Activated CD4-positive, alpha-beta T cell treated with anti-CD3 and anti-CD28 coated beads, Interleukin-2, amount 10 ng/mL, durations not matched to agents 7 days and 5 days (primary cell): ENCODE measurements around the gene A1BG. TPM values are rescaled to one million over a fixed set of nuclear protein-coding genes. Genes with fewer than 3 reads are reported as not detected.

ENCODE experiments used
- CTCF ChIA-PET: fragments of 350-600 bp; sonication (Branson Sonifier 250); formaldehyde crosslinking; loops from one replicate; lab custom pipeline; 2021; ENCODE audit warnings: antibody characterized with exemption; lab: Charles Lee
- POLR2A ChIA-PET: fragments of 350-600 bp; sonication (Branson Sonifier 250); formaldehyde crosslinking; loops from one replicate; lab custom pipeline; 2021; ENCODE audit warnings: antibody characterized with exemption; lab: Charles Lee
- DNase-seq: peaks from one replicate; pipeline ENCODE4 v3.0.0-alpha.2; 2020
- H3K27ac Mint-ChIP-seq: one replicate; pipeline ENCODE4 v1.8.0; 2021; ENCODE audit warnings: mild to moderate bottlenecking, moderate library complexity, mixed read lengths
- H3K27me3 Mint-ChIP-seq: one replicate; pipeline ENCODE4 v1.8.0; 2021; ENCODE audit warnings: mixed read lengths
- H3K36me3 Mint-ChIP-seq: one replicate; pipeline ENCODE4 v1.8.0; 2021; ENCODE audit warnings: low read depth, mixed read lengths
- H3K4me1 Mint-ChIP-seq: one replicate; pipeline ENCODE4 v1.8.0; 2021; ENCODE audit warnings: mixed read lengths
- H3K4me3 Mint-ChIP-seq: one replicate; pipeline ENCODE4 v1.8.0; 2021; ENCODE audit warnings: mild to moderate bottlenecking, moderate library complexity, mixed read lengths
- H3K9me3 Mint-ChIP-seq: one replicate; pipeline ENCODE4 v1.8.0; 2021; ENCODE audit warnings: mixed read lengths
- total RNA-seq, 2 experiments: library from RNA; stranded (reverse); gene quantifications; one replicate each; pipeline ENCODE4 v1.2.3, GENCODE V29; 2021

The A1BG gene
- total RNA-seq, 2 experiments from 2014 or later = 2.0 to 4.5 TPM

DNA sequence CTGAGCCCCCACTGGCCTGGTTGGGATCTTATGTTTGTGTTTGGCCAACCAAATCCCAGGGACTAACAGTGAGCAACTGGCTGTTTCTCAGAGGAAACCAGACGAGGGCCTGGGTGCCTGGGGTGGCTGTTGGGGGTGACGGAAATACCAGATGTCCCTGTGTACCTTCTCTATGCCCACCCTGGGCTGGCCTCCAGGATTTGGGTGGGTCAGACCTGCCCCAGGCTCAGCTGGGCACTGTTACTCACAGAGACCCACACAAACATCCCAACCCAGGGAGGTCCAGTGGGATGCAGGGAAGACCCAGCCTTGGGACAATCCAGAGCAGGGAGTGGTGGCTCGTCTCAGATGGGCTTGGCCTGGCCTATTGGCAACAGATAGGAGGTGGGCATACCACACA is 17.7 kb downstream of the A1BG start:
- DNase-seq = no peak
- H3K27me3 Mint-ChIP-seq = no peaks in the 10 kb centered on the region
- H3K4me1 Mint-ChIP-seq = peaks cover 3% of the 10 kb centered on the region
- peaks cover 45% of the 10 kb centered on the region for H3K36me3 Mint-ChIP-seq
- no peak overlapping the region for H3K4me3 Mint-ChIP-seq
- ChIA-PET POLR2A (no interaction called here), CTCF (interaction anchor here (0.6 to 1.9 kb wide), 2 partner anchors 10 to 113 kb away, joined by 3 to 5 read pairs; no protein-coding TSS in a partner anchor)
- no peak overlapping the region for H3K27ac Mint-ChIP-seq
- H3K9me3 Mint-ChIP-seq = peaks cover 13% of the 10 kb centered on the region

DNA sequence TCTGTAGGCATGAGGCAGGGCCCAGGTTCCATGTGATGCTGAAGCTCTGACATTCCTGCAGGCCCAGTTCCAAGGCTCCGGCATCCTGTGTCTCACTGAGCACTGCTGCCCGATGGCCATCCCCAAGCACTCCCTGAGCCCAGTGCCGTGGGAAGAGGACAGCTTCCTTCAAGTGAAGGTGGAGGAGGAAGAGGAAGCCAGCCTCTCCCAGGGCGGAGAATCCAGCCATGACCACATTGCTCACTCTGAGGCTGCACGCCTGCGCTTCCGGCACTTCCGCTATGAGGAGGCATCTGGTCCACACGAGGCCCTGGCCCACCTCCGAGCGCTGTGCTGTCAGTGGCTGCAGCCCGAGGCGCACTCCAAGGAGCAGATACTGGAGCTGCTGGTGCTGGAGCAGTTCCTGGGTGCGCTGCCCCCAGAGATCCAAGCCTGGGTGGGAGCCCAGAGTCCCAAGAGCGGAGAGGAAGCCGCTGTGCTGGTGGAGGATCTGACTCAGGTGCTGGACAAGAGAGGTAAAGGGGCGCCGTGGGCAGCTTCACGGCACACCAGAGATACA is 18.5 kb downstream of the A1BG start:
- peaks cover 39% of the 10 kb centered on the region for H3K36me3 Mint-ChIP-seq
- H3K27ac Mint-ChIP-seq = no peak overlapping the region
- peaks cover 1% of the 10 kb centered on the region for H3K4me1 Mint-ChIP-seq
- H3K9me3 Mint-ChIP-seq = peaks cover 10% of the 10 kb centered on the region
- POLR2A ChIA-PET = no interaction called here
- CTCF ChIA-PET = no interaction called here
- DNase-seq = no peak
- H3K27me3 Mint-ChIP-seq = no peaks in the 10 kb centered on the region
- H3K4me3 Mint-ChIP-seq = no peak overlapping the region

DNA sequence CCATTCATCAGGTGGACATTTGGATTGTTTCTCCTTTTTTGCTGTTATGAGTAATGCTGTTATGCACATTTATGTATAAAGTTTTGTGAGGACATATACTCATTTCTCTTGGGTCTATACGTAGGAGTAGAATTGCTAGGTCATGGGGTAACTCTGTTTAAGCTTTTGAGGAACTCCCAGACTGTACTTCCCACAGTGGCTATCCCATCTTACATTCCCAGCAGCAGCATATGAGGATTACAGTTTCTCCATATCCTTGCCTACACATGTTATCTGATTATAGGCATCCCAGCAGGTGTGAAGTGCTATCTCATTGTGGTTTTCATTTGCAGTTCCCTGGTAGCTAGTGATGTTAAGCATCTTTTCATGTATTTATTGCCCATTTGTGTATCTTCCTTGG is 20.6 kb downstream of the A1BG start:
- DNase-seq = no peak
- H3K4me3 Mint-ChIP-seq = no peak overlapping the region
- CTCF ChIA-PET = interaction anchor here (0.6 to 1.6 kb wide), 2 partner anchors 23 to 172 kb away, joined by 3 read pairs; no protein-coding TSS in a partner anchor
- POLR2A ChIA-PET = no interaction called here
- peaks cover 20% of the 10 kb centered on the region for H3K36me3 Mint-ChIP-seq
- no peak overlapping the region for H3K27ac Mint-ChIP-seq
- no peaks in the 10 kb centered on the region for H3K9me3 Mint-ChIP-seq
- no peaks in the 10 kb centered on the region for H3K27me3 Mint-ChIP-seq
- H3K4me1 Mint-ChIP-seq = no peaks in the 10 kb centered on the region

DNA sequence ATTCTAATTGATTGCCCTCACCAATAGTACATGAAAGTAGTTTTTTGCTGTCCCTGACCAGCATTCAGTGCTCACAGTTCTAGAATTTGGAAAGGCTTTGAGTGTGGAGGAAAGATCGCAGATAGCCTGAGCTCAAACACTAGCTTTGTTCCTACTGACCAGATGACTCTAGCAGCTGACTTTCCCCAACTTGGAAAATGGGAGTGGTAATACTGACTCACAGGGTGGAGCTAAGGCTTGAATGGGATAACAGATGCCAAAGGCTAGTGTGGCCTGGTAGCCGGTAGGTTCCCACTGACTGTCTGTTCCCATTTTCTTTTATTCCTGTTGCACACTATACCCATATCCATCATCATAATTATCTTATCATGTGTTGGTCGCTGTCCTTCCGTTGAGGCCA is 22.8 kb downstream of the A1BG start:
- H3K9me3 Mint-ChIP-seq = no peaks in the 10 kb centered on the region
- H3K27me3 Mint-ChIP-seq = no peaks in the 10 kb centered on the region
- peaks cover 10% of the 10 kb centered on the region for H3K36me3 Mint-ChIP-seq
- DNase-seq = no peak
- no peak overlapping the region for H3K27ac Mint-ChIP-seq
- H3K4me3 Mint-ChIP-seq = no peak overlapping the region
- H3K4me1 Mint-ChIP-seq = no peaks in the 10 kb centered on the region
- ChIA-PET POLR2A (no interaction called here), CTCF (no interaction called here)

DNA sequence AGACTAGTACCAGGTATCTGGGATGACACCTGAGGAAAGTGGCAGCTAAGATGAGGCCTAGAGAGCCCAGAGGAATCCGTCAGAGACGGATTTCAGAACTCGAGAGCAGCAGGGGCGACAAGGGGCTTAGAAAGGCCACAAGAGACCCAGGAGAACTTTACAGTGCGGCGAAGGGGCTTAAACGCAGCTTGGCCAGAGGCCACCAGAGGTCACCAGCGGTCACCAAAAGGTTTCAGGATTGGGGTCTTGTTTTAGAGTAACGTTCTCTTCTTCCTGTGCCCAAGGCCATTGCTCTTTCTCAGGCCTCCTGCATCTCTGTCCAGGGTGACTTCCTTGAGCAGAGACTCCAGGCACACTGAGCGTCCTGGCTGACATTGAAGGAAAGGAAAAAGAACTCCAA is 24.3 kb downstream of the A1BG start:
- Mint-ChIP-seq H3K9me3 (no peaks in the 10 kb centered on the region), H3K27ac (no peak overlapping the region), H3K4me3 (no peak overlapping the region), H3K27me3 (no peaks in the 10 kb centered on the region), H3K4me1 (no peaks in the 10 kb centered on the region), H3K36me3 (no peaks in the 10 kb centered on the region)
- ChIA-PET CTCF (no interaction called here), POLR2A (no interaction called here)
- DNase-seq = no peak

DNA sequence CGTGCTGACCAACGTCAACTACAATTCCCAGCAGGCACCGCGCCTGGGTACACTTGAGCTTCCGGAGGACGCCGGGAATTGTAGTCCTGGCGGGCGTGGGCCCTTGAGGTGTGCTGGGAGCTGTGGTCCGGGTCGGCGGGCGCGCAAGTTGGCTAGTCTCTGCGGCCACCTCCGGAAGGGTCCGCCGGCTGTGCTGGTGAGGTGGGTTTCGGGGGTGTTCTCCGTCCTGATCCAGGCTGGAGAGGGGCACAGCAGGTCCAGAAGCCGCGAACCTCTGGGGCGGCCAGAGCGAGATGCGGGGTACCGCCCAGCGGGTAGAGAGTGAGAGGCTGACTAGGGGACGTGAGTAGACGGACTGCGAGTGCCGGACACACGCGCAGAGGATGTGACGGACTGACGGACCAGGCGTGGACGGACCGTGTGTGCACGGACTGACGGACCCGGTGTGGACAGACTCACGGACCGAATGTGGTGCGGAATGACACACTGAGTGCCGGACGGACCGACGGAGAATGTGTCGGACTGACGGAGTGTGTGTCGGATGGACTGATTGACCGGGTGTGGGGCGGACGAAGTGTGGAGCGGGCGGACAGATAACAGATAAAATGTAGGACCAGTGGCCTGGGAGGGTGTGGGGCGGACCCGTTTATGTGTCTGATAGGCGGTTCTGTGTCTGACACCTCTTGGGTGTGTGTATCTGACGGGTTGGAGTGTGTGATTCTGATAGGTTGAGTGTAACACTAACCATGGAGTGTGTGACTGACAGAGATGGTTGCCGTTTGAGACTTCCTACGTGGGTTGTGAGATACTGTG is 26.2 kb downstream of the A1BG start, which contains the start of gene ZSCAN22:
TSS of gene ZSCAN22 (plus strand) at position 81 of the 813 bp plus-strand sequence. CDS start 7,809 bp downstream, outside the sequence.
- Mint-ChIP-seq H3K9me3 (no peaks in the 10 kb centered on the region), H3K4me3 (no peak within 1 kb of the TSS), H3K36me3 (no peaks in the 10 kb centered on the region), H3K27me3 (no peaks in the 10 kb centered on the region), H3K27ac (no peak within 1 kb of the TSS), H3K4me1 (no peaks in the 10 kb centered on the region)
- DNase-seq = peak; percentile 93
- ChIA-PET CTCF (interaction anchor here (0.6 to 2.8 kb wide), 4 partner anchors 10 to 193 kb away, joined by 3 to 12 read pairs (median 4); partner anchors contain the start of gene ZBTB45), POLR2A (interaction anchor here (0.5 to 1.3 kb wide), 2 partner anchors 48 to 81 kb away, joined by 3 to 5 read pairs; partner anchors contain the start of gene ZNF584)

DNA sequence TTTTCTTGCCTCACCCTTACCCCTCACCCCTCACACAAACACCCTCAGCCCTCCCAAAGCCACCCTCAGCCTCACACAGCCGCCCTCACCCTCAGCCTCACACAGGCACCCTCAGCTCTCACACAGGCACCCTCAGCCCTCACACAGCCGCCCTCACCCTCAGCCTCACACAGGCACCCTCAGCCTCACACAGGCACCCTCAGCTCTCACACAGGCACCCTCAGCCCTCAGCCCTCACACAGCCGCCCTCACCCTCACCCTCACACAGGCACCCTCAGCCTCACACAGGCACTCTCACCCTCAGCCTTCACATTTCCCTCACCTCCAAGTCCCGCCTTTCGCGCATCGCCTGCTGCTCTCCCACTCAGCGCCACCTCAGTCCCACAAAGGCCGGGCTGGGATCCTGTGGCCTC is 26.8 kb downstream of the A1BG start:
- H3K27me3 Mint-ChIP-seq = no peaks in the 10 kb centered on the region
- H3K9me3 Mint-ChIP-seq = no peaks in the 10 kb centered on the region
- no peak overlapping the region for H3K27ac Mint-ChIP-seq
- no peak overlapping the region for H3K4me3 Mint-ChIP-seq
- ChIA-PET POLR2A (interaction anchor here (1.3 kb wide), 1 partner anchor 82 kb away, joined by 3 read pairs; the partner anchor contains the start of gene ZNF584), CTCF (interaction anchor here (0.6 to 2.8 kb wide), 4 partner anchors 9 to 193 kb away, joined by 3 to 12 read pairs (median 4); partner anchors contain the start of gene ZBTB45)
- no peaks in the 10 kb centered on the region for H3K4me1 Mint-ChIP-seq
- no peaks in the 10 kb centered on the region for H3K36me3 Mint-ChIP-seq
- DNase-seq = no peak

DNA sequence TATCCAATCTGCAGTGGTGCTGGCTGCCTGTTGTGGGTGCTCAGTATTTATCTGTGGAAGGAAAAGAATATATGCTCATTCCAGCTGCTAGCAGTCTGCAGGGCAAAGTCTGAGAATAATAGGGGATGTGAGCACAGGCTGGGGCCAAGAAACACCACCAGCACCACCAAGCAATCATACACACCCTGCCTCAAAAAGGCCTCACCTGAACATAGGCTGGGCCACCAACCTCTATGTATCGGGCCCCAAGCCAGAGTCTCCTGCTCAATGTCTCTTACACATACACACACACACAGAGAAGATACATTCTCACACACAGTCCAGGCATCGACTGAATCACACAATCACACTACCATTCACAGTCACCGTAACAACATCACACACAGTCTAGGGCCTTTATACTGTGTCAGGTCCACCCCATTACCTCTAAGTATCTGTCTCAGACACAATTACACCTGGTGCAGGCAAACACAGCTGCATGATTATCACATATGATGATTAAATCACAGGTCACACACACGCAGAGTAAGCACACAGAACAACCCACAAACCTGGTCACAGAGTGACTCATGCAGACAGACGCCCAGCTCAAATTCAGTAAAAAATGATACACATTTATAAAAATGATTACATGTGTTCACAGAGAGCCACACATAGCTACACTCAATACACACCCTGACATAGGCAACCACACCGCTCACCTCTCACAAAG is 27.8 kb downstream of the A1BG start:
- Mint-ChIP-seq H3K4me3 (no peak overlapping the region), H3K27ac (no peak overlapping the region), H3K4me1 (no peaks in the 10 kb centered on the region), H3K9me3 (no peaks in the 10 kb centered on the region), H3K36me3 (no peaks in the 10 kb centered on the region), H3K27me3 (no peaks in the 10 kb centered on the region)
- ChIA-PET CTCF (interaction anchor here (2.8 kb wide), 1 partner anchor 16 kb away, joined by 12 read pairs; no protein-coding TSS in a partner anchor), POLR2A (no interaction called here)
- no peak for DNase-seq

DNA sequence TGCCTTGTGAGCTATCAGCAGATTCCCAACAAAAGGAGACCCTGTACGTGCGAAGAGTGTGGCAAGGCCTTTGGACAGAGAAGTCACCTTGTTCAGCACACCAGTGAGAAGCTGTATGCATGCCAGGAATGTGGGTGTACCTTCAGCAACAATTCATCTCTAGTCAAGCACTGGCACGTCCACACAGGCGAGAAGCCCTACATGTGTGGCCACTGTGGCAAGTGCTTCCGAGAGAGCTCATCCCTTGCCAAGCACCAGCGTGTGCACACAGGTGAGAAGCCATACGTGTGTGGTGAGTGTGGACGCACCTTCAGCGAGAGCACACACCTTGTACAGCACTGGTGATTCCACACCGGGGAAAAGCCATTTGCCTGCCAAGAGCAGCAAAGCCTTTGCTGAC is 34.1 kb downstream of the A1BG start:
- CTCF ChIA-PET = interaction anchor here (1.0 to 1.3 kb wide), 2 partner anchors 13 to 195 kb away, joined by 3 to 4 read pairs; no protein-coding TSS in a partner anchor
- H3K9me3 Mint-ChIP-seq = peaks cover 5% of the 10 kb centered on the region
- no peak overlapping the region for H3K27ac Mint-ChIP-seq
- H3K4me3 Mint-ChIP-seq = no peak overlapping the region
- peaks cover 18% of the 10 kb centered on the region for H3K36me3 Mint-ChIP-seq
- H3K4me1 Mint-ChIP-seq = no peaks in the 10 kb centered on the region
- DNase-seq = no peak
- no peaks in the 10 kb centered on the region for H3K27me3 Mint-ChIP-seq
- POLR2A ChIA-PET = no interaction called here

DNA sequence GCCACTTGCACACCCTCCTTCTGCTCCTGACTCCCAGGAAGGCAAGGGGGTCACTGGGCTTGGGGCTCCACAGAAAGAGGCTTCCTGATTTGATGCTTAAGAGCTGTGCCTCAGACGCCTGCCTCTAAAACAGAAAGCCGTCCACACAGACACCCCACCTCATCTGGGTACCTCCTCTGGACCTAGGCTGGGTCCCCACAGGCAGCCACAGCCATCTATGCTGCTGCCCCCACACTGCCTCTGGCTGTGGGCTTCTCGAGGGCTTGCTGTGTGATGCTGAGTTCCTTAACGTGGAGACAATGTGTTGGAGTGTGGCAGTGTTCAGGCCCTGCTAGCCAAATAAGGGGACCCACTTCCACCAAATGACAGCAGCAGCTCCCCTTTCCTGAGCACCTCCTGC is 35.0 kb downstream of the A1BG start:
- Mint-ChIP-seq H3K27me3 (no peaks in the 10 kb centered on the region), H3K4me3 (no peak overlapping the region), H3K9me3 (peaks cover 5% of the 10 kb centered on the region), H3K27ac (no peak overlapping the region), H3K36me3 (peaks cover 26% of the 10 kb centered on the region), H3K4me1 (no peaks in the 10 kb centered on the region)
- ChIA-PET POLR2A (no interaction called here), CTCF (interaction anchor here (1.3 kb wide), 1 partner anchor 196 kb away, joined by 3 read pairs; no protein-coding TSS in a partner anchor)
- DNase-seq = no peak

DNA sequence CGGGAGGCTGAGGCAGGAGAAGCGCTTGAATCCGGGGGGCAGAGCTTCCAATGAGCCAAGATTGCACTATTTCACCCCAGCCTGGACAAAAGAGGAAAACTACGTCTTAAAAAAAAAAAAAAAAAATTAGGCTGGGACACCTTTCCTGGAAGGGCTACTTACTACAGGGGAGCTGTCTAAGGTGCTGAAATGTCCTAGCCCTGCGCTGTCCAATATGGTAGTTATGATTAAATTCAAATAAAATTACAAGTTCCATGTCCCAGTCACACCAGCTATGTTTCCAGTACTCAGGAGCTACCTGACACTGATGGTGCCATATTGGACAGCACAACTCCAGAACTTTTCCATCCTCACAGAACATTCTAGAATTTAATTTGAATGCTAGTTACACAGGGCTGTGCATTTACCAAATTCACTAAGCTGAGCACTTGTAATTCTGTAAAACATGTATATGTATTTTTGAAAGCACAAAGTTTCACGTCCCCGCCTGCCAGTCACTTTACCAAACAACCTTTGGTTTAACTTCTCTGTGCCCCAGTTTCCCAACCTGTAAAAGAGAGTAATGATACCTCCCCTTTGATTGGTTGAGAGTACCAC is 35.7 kb downstream of the A1BG start:
- DNase-seq = peak; percentile 38
- POLR2A ChIA-PET = no interaction called here
- no peak overlapping the region for H3K4me3 Mint-ChIP-seq
- no peak overlapping the region for H3K27ac Mint-ChIP-seq
- H3K4me1 Mint-ChIP-seq = no peaks in the 10 kb centered on the region
- H3K36me3 Mint-ChIP-seq = peaks cover 32% of the 10 kb centered on the region
- H3K27me3 Mint-ChIP-seq = no peaks in the 10 kb centered on the region
- CTCF ChIA-PET = interaction anchor here (0.6 to 1.0 kb wide), 5 partner anchors 9 to 202 kb away, joined by 3 to 5 read pairs (median 4); partner anchors contain the start of genes ZBTB45 and ZSCAN22
- peaks cover 5% of the 10 kb centered on the region for H3K9me3 Mint-ChIP-seq

DNA sequence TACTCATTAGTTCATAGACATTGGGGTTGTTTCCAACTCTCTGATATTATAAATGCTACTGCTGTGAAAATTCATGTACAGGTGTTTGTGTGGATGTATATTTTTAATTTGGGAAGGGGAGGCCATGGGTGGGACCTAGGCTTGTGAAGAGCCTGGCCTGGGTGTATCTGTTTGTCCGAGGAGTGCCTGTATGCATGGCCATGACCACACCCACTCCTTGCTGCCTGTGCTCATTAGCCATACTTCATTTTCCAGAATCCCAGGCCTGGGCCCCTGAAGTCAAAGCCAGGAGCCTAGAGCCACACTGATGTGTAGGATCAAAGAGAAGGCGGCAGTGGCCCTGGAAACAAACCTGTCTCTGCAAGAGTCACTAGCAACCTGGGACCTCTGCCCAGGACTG is 37.7 kb downstream of the A1BG start:
- Mint-ChIP-seq H3K27ac (no peak overlapping the region), H3K27me3 (no peaks in the 10 kb centered on the region), H3K4me1 (no peaks in the 10 kb centered on the region), H3K36me3 (peaks cover 51% of the 10 kb centered on the region), H3K9me3 (peaks cover 14% of the 10 kb centered on the region), H3K4me3 (no peak overlapping the region)
- POLR2A ChIA-PET = no interaction called here
- CTCF ChIA-PET = no interaction called here
- no peak for DNase-seq
